ENCODE results near the gene PSAT1. TPM values are rescaled to one million over a fixed set of nuclear protein-coding genes. Genes with fewer than 3 reads are reported as not detected.

Gene PSAT1
- total RNA-seq, 6 experiments from 2014 or later = 56.5 to 102 (median 61.9) TPM

GRCh38 chr9:78286946-78287388 is 10.0 kb upstream of the PSAT1 start:
- Mint-ChIP-seq H3K9me3 (peaks cover 10% of the 10 kb centered on the region), H3K4me3 (no peak overlapping the region), H3K27me3 (ENCODE audit: insufficient read depth) (peaks cover 3% of the 10 kb centered on the region; the same call in 1 of the 2 replicates), H3K4me1 (ENCODE audit: low read depth) (no peaks in the 10 kb centered on the region), H3K36me3 (ENCODE audit: low read depth) (peaks cover 9% of the 10 kb centered on the region), H3K27ac (no peak overlapping the region)
- TF ChIP-seq CTCF (IDR thresholded peaks at IDR 0.05) = no peak
- DNase-seq = no peak

- H3K36me3 Mint-ChIP-seq (ENCODE audit: low read depth) = peaks cover 7% of the 10 kb centered on the region
- no peak for TF ChIP-seq CTCF (IDR thresholded peaks at IDR 0.05)
- peaks cover 7% of the 10 kb centered on the region for H3K9me3 Mint-ChIP-seq
- no peak overlapping the region for H3K4me3 Mint-ChIP-seq
- H3K4me1 Mint-ChIP-seq (ENCODE audit: low read depth) = no peaks in the 10 kb centered on the region
- DNase-seq = no peak
- peaks cover 3% of the 10 kb centered on the region; the same call in 1 of the 2 replicates for H3K27me3 Mint-ChIP-seq (ENCODE audit: insufficient read depth)
- no peak overlapping the region for H3K27ac Mint-ChIP-seq
These were observed 8.6 kb upstream of the PSAT1 start for GRCh38 chr9:78288214-78288892.

- Mint-ChIP-seq H3K9me3 (no peaks in the 10 kb centered on the region; the same call in 1 of the 2 replicates), H3K27ac (no peak overlapping the region), H3K4me1 (ENCODE audit: low read depth) (no peaks in the 10 kb centered on the region)
These were observed 7.5 kb upstream of the PSAT1 start for GRCh38 chr9:78289474-78289873.

GRCh38 chr9:78291240-78291925 is 5.5 kb upstream of the PSAT1 start:
- Mint-ChIP-seq H3K9me3 (no peaks in the 10 kb centered on the region), H3K4me3 (no peak overlapping the region; the same call in 1 of the 2 replicates), H3K36me3 (ENCODE audit: low read depth) (no peaks in the 10 kb centered on the region), H3K27ac (no peak overlapping the region), H3K27me3 (ENCODE audit: insufficient read depth) (peaks cover 2% of the 10 kb centered on the region), H3K4me1 (ENCODE audit: low read depth) (peaks cover 9% of the 10 kb centered on the region)
- no peak for DNase-seq
- TF ChIP-seq CTCF (IDR thresholded peaks at IDR 0.05) = no peak

More at GRCh38 chr9:78289474-78289873, 7.5 kb upstream of the PSAT1 start:
- no peaks in the 10 kb centered on the region for H3K36me3 Mint-ChIP-seq (ENCODE audit: low read depth)
- no peak overlapping the region for H3K4me3 Mint-ChIP-seq
- H3K27me3 Mint-ChIP-seq (ENCODE audit: insufficient read depth) = peaks cover 3% of the 10 kb centered on the region; the same call in 1 of the 2 replicates
- no peak for TF ChIP-seq CTCF (IDR thresholded peaks at IDR 0.05)
- DNase-seq = no peak

GRCh38 chr9:78292026-78292425 is 4.9 kb upstream of the PSAT1 start:
- Mint-ChIP-seq H3K9me3 (no peaks in the 10 kb centered on the region), H3K27ac (no peak overlapping the region), H3K36me3 (ENCODE audit: low read depth) (no peaks in the 10 kb centered on the region), H3K27me3 (ENCODE audit: insufficient read depth) (no peaks in the 10 kb centered on the region; the same call in 1 of the 2 replicates), H3K4me1 (ENCODE audit: low read depth) (peaks cover 13% of the 10 kb centered on the region), H3K4me3 (no peak overlapping the region)
- no peak for TF ChIP-seq CTCF (IDR thresholded peaks at IDR 0.05)
- no peak for DNase-seq

Measured in HFFc6 (cell line).